PC-3 (cell line): ENCODE measurements around the gene PHETA1.

ENCODE experiments used
- EZH2 ChIP-seq: fragments of 300-600 bp; sonication (generic); IDR thresholded peaks from one replicate; pipeline ENCODE4 v1.6.1; 2017; ENCODE audit warnings: antibody characterized with exemption, mild to moderate bottlenecking, low read length; ENCODE audit not compliant: unreplicated experiment
- EZH2phosphoT487 ChIP-seq: fragments of 300-600 bp; sonication (generic); IDR thresholded peaks from 2 replicates; pipeline ENCODE4 v1.6.1; 2018; ENCODE audit warnings: mild to moderate bottlenecking, antibody characterized with exemption, low read length, borderline replicate concordance
- TF ChIP-seq, protein P1 (sequence below): fragments of 300-600 bp; sonication (generic); conservative IDR thresholded peaks from 2 replicates; pipeline ENCODE4 v1.5.1; 2017; ENCODE audit warnings: antibody characterized with exemption, low read depth, mild to moderate bottlenecking, low read length

DNA sequence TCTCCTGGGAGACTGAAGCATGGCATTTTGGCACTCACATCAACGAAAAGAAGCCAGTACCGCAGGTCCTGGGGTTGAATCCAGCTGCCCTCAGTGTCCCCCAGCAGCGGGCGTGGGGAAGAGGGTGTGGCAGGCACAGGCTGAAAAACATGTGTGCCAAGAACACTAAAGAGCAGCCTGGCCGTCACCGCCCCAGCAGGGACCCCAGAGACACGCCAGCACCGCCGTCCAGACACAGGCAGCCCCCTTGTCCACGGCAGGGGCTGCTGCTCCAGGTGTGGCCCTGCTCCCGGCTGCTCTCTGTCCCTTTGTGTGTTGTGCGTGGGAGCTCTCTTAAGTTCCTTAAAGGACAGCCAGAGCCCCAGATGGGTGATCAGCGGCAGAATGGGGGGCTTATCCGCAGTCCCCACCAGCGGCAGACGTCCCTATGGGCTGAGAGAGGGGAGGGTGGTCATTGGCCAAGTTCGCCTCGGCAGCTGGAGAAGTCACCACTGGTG lies 556 bp downstream of the PHETA1 start:
- TF ChIP-seq, protein P1, sequence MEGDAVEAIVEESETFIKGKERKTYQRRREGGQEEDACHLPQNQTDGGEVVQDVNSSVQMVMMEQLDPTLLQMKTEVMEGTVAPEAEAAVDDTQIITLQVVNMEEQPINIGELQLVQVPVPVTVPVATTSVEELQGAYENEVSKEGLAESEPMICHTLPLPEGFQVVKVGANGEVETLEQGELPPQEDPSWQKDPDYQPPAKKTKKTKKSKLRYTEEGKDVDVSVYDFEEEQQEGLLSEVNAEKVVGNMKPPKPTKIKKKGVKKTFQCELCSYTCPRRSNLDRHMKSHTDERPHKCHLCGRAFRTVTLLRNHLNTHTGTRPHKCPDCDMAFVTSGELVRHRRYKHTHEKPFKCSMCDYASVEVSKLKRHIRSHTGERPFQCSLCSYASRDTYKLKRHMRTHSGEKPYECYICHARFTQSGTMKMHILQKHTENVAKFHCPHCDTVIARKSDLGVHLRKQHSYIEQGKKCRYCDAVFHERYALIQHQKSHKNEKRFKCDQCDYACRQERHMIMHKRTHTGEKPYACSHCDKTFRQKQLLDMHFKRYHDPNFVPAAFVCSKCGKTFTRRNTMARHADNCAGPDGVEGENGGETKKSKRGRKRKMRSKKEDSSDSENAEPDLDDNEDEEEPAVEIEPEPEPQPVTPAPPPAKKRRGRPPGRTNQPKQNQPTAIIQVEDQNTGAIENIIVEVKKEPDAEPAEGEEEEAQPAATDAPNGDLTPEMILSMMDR, result no peak
- TF ChIP-seq EZH2 (no peak), EZH2phosphoT487 (no peak)
